ENCODE data around the gene FBXW7.

DNA sequence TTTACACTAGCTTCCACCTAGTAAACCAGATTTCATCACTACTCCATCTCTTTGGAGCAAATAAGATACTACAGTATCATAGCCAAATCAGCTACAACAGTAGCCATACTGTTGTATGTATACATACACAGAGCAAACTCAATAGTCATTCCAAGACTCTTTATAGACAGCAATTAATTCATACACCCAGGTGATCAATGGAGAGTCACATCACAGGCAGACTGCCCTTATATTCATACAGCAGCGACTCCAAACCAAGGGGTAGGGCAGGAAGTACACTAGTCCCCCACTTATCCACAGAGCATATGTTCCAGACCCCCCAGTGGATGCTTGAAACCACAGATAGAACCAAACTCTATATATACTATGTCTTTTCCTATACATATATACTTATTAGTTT, 76.6 kb downstream of the FBXW7 start:
- no peak for TF ChIP-seq RAD21 (IDR thresholded peaks at IDR 0.05; ENCODE audit: low read depth)
- no peak for TF ChIP-seq EP300 (IDR thresholded peaks at IDR 0.05; ENCODE audit: borderline replicate concordance)
- TF ChIP-seq YY1 (IDR thresholded peaks at IDR 0.05; ENCODE audit: low read depth) = no peak
- no peak for TF ChIP-seq CEBPB (IDR thresholded peaks at IDR 0.05)
- TF ChIP-seq TAF1 (IDR thresholded peaks at IDR 0.05; ENCODE audit: low read depth) = no peak
- no peak for TF ChIP-seq FOXM1 (IDR thresholded peaks at IDR 0.05; ENCODE audit: borderline replicate concordance, low read depth)
- no peak for TF ChIP-seq CREB1 (IDR thresholded peaks at IDR 0.05; ENCODE audit: low read depth)
- TF ChIP-seq, protein P1, sequence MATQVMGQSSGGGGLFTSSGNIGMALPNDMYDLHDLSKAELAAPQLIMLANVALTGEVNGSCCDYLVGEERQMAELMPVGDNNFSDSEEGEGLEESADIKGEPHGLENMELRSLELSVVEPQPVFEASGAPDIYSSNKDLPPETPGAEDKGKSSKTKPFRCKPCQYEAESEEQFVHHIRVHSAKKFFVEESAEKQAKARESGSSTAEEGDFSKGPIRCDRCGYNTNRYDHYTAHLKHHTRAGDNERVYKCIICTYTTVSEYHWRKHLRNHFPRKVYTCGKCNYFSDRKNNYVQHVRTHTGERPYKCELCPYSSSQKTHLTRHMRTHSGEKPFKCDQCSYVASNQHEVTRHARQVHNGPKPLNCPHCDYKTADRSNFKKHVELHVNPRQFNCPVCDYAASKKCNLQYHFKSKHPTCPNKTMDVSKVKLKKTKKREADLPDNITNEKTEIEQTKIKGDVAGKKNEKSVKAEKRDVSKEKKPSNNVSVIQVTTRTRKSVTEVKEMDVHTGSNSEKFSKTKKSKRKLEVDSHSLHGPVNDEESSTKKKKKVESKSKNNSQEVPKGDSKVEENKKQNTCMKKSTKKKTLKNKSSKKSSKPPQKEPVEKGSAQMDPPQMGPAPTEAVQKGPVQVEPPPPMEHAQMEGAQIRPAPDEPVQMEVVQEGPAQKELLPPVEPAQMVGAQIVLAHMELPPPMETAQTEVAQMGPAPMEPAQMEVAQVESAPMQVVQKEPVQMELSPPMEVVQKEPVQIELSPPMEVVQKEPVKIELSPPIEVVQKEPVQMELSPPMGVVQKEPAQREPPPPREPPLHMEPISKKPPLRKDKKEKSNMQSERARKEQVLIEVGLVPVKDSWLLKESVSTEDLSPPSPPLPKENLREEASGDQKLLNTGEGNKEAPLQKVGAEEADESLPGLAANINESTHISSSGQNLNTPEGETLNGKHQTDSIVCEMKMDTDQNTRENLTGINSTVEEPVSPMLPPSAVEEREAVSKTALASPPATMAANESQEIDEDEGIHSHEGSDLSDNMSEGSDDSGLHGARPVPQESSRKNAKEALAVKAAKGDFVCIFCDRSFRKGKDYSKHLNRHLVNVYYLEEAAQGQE (IDR thresholded peaks at IDR 0.05; ENCODE audit: low read depth) = no peak
- TF ChIP-seq, protein P2, sequence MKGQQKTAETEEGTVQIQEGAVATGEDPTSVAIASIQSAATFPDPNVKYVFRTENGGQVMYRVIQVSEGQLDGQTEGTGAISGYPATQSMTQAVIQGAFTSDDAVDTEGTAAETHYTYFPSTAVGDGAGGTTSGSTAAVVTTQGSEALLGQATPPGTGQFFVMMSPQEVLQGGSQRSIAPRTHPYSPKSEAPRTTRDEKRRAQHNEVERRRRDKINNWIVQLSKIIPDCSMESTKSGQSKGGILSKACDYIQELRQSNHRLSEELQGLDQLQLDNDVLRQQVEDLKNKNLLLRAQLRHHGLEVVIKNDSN (IDR thresholded peaks at IDR 0.05) = no peak
- TF ChIP-seq EGR1 (IDR thresholded peaks at IDR 0.05) = no peak
- TF ChIP-seq, protein P3, sequence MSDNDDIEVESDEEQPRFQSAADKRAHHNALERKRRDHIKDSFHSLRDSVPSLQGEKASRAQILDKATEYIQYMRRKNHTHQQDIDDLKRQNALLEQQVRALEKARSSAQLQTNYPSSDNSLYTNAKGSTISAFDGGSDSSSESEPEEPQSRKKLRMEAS (IDR thresholded peaks at IDR 0.05) = no peak
- TF ChIP-seq TEAD4 (IDR thresholded peaks at IDR 0.05) = no peak
- no peak for TF ChIP-seq TCF12 (IDR thresholded peaks at IDR 0.05; ENCODE audit: low read depth)
